Suprapubic skin (tissue), 4 donors: ENCODE results near the gene SMYD4. TPM values are rescaled to one million over a fixed set of nuclear protein-coding genes. Genes with fewer than 3 reads are reported as not detected.

Experiments used
- DNase-seq, 2 donors: peaks; one replicate each; pipeline ENCODE4 v3.0.0-alpha.2; 2019; ENCODE audit warnings: low spot score in 2 of 2
- H3K27ac ChIP-seq: fragments of 200-600 bp; sonication (generic); one replicate; pipeline ENCODE4 v1.5.1; 2019
- H3K27me3 ChIP-seq: fragments of 200-600 bp; sonication (generic); one replicate; pipeline ENCODE4 v1.5.1; 2019
- H3K36me3 ChIP-seq: fragments of 200-600 bp; sonication (generic); one replicate; pipeline ENCODE4 v1.5.1; 2019
- H3K4me1 ChIP-seq: fragments of 200-600 bp; sonication (generic); one replicate; pipeline ENCODE4 v1.5.1; 2019
- H3K4me3 ChIP-seq: fragments of 200-600 bp; sonication (generic); one replicate; pipeline ENCODE4 v1.5.1; 2019; ENCODE audit warnings: mild to moderate bottlenecking
- H3K9me3 ChIP-seq: fragments of 200-600 bp; sonication (generic); one replicate; pipeline ENCODE4 v1.5.1; 2019
- EP300 ChIP-seq: sonication (generic); formaldehyde crosslinking; IDR thresholded peaks from one replicate; pipeline ENCODE4 v1.6.1; 2017; ENCODE audit warnings: antibody characterized with exemption
- POLR2A ChIP-seq, 2 donors: fragments of 450-650 bp; IDR thresholded peaks; one replicate each; pipeline ENCODE4 v1.6.1; 2017; ENCODE audit warnings: antibody characterized with exemption in 2 of 2, mild to moderate bottlenecking in 2 of 2, moderate library complexity in 2 of 2
- POLR2AphosphoS5 ChIP-seq, 3 donors: sonication (generic); formaldehyde crosslinking; IDR thresholded peaks; one replicate each; pipeline ENCODE4 v1.6.1; 2017; ENCODE audit warnings: antibody characterized with exemption in 3 of 3
- WGBS: methylation state at CpG from one replicate; pipeline ENCODE4 v1.1.5; 2018; 5-methylcytosine and 5-hydroxymethylcytosine counted together
- total RNA-seq, 4 donors: library from RNA; depleted of rRNA; stranded (reverse); fragments of >200 nt; gene quantifications; one replicate each; pipeline ENCODE4 v1.1.0, GENCODE V29; 2016
- TF ChIP-seq, protein P1 (sequence below), 2 donors: fragments of 200-600 bp in 1 of 2; fragments of 450-650 bp in 1 of 2; sonication (generic) in 1 of 2; IDR thresholded peaks; one replicate each; pipeline ENCODE4 v1.5.1; 2016 to 2019; ENCODE audit warnings: antibody characterized with exemption in 2 of 2, mild to moderate bottlenecking in 1 of 2, moderate library complexity in 1 of 2

The SMYD4 gene
- total RNA-seq, 4 donors from 2014 or later: 6.4 to 31.7 (median 14.3) TPM

DNA sequence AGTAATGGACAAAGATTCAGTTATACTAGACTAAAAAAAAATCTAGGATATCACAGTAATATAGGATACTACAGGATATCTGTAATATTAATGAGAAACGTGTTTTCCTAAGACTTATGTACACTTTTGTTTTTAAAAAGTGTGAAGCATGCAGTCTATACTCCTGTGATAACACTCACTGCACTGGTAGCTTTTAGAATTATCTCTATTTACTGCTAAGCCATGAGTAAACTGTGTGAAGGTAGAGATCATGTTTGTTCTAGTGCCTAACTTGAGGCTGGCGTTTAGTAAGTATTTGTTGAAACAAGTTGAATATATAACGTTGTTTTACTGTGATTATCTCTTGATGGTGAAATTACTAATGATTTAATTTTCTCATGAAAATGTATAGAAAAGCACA, 24.0 kb upstream of the SMYD4 start:
- DNase-seq: no peak
- Histone ChIP-seq H3K27ac (no peak overlapping the region), H3K4me3 (no peak overlapping the region), H3K9me3 (no peaks in the 10 kb centered on the region), H3K36me3 (peaks cover 52% of the 10 kb centered on the region), H3K27me3 (no peaks in the 10 kb centered on the region), H3K4me1 (no peaks in the 10 kb centered on the region)
- TF ChIP-seq, protein P1, sequence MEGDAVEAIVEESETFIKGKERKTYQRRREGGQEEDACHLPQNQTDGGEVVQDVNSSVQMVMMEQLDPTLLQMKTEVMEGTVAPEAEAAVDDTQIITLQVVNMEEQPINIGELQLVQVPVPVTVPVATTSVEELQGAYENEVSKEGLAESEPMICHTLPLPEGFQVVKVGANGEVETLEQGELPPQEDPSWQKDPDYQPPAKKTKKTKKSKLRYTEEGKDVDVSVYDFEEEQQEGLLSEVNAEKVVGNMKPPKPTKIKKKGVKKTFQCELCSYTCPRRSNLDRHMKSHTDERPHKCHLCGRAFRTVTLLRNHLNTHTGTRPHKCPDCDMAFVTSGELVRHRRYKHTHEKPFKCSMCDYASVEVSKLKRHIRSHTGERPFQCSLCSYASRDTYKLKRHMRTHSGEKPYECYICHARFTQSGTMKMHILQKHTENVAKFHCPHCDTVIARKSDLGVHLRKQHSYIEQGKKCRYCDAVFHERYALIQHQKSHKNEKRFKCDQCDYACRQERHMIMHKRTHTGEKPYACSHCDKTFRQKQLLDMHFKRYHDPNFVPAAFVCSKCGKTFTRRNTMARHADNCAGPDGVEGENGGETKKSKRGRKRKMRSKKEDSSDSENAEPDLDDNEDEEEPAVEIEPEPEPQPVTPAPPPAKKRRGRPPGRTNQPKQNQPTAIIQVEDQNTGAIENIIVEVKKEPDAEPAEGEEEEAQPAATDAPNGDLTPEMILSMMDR (IDR thresholded peaks at IDR 0.05): no peak
- no peak for TF ChIP-seq POLR2A (IDR thresholded peaks at IDR 0.05)
- no peak for TF ChIP-seq EP300
- no peak for TF ChIP-seq POLR2AphosphoS5 (IDR thresholded peaks at IDR 0.05)
- 87% methylated on average over 3 of the region's 3 CpGs for WGBS

DNA sequence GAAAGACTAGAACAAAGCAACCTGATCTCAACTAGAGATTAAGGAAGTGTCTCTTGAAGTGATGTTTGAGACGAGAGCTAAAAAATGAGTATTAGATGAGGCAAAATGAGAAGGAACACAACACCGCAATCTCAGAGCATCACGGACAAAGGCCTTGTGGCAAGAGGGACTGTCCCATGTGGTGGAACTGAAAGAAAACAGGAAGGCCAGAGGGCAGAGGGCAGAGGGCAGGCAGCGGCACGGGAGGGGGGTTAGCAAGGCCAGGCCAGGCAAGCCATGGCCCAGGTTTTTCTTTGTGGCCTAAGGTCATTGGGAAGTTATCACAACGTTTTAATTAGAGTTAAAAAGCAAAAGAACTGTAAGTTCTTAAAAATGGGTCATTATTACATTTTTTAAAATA, 22.6 kb upstream of the SMYD4 start:
- no peak for DNase-seq
- 78% methylated on average over 6 of the region's 6 CpGs for WGBS
- TF ChIP-seq, protein P1 (IDR thresholded peaks at IDR 0.05): no peak
- TF ChIP-seq EP300: no peak
- TF ChIP-seq POLR2A (IDR thresholded peaks at IDR 0.05): no peak
- TF ChIP-seq POLR2AphosphoS5 (IDR thresholded peaks at IDR 0.05): no peak
- peaks cover 60% of the 10 kb centered on the region for H3K36me3 ChIP-seq
- no peak overlapping the region for H3K27ac ChIP-seq
- no peaks in the 10 kb centered on the region for H3K4me1 ChIP-seq
- no peaks in the 10 kb centered on the region for H3K27me3 ChIP-seq
- no peak overlapping the region for H3K4me3 ChIP-seq
- H3K9me3 ChIP-seq: no peaks in the 10 kb centered on the region

DNA sequence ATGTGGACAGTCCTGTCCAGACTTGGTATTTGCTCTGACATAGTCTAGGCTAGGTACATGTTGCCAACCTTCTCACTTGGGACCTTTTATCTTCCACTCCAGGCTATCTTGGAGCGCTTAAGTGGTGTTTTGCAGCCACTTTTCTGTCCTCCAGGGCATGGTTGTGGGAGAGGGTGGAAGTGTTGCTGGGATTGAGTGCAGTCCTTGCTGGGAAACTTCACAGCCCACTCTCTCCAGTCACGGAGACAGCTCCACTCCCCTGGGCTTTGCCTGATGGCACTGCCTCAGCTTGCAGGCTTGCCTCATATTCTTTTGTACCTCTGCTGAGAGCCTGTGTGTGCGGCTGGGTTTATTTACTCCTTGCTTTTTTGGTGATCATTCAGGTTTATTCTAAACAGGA, 17.5 kb upstream of the SMYD4 start:
- no peaks in the 10 kb centered on the region for H3K27me3 ChIP-seq
- no peaks in the 10 kb centered on the region for H3K9me3 ChIP-seq
- TF ChIP-seq, protein P1 (IDR thresholded peaks at IDR 0.05): no peak
- TF ChIP-seq EP300 (no peak), POLR2AphosphoS5 (IDR thresholded peaks at IDR 0.05) (no peak), POLR2A (IDR thresholded peaks at IDR 0.05) (no peak)
- H3K4me1 ChIP-seq: no peaks in the 10 kb centered on the region
- H3K27ac ChIP-seq: no peak overlapping the region
- 94% methylated on average over 3 of the region's 3 CpGs for WGBS
- DNase-seq: no peak
- no peak overlapping the region for H3K4me3 ChIP-seq
- peaks cover 69% of the 10 kb centered on the region for H3K36me3 ChIP-seq

DNA sequence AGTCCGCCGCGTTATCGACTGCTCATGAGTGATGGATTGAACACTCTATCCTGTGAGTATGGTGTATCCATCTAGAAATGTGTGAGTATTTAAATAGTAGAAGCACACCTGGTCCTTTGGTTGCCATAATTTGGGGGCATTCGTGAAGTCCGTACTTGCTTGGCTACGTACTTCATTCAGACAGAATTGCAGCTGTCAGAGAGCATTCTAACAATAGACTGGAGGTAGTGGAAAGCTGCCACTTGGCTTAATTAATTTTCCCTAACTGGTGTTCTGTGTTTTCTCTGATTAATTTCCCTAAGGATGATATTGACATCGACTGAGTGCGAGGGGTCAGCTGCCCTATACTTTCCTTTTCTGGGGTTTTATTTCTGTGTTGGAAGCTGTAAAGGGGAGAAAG, 14.2 kb upstream of the SMYD4 start:
- 92% methylated on average over 9 of the region's 9 CpGs for WGBS
- Histone ChIP-seq H3K36me3 (peaks cover 61% of the 10 kb centered on the region), H3K9me3 (no peaks in the 10 kb centered on the region), H3K27ac (no peak overlapping the region), H3K4me1 (no peaks in the 10 kb centered on the region), H3K27me3 (no peaks in the 10 kb centered on the region), H3K4me3 (no peak overlapping the region)
- TF ChIP-seq POLR2A (IDR thresholded peaks at IDR 0.05): no peak
- no peak for TF ChIP-seq POLR2AphosphoS5 (IDR thresholded peaks at IDR 0.05)
- no peak for TF ChIP-seq EP300
- TF ChIP-seq, protein P1 (IDR thresholded peaks at IDR 0.05): no peak
- DNase-seq: no peak

DNA sequence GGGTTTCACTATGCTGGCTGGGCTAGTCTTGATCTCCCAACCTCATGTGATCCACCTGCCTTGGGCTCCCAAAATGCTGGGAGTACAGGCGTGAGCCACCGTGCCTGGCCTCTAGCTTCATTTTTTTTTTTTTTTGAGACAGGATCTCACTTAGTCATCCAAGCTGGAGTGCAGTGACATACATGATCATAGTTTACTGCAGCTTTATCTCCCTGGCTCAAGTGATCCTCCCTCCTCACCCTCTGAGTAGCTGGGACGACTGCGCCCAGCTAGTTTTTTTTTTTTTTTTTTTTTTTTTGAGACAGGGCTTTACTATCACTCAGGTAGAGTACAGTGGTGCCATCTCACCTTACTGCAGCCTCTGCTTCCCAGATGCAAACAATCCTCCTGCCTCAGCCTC, 9.8 kb upstream of the SMYD4 start:
- Histone ChIP-seq H3K27me3 (no peaks in the 10 kb centered on the region), H3K36me3 (peaks cover 20% of the 10 kb centered on the region), H3K4me1 (no peaks in the 10 kb centered on the region), H3K9me3 (no peaks in the 10 kb centered on the region), H3K4me3 (no peak overlapping the region), H3K27ac (no peak overlapping the region)
- no peak for TF ChIP-seq EP300
- no peak for TF ChIP-seq POLR2A (IDR thresholded peaks at IDR 0.05)
- no peak for TF ChIP-seq POLR2AphosphoS5 (IDR thresholded peaks at IDR 0.05)
- TF ChIP-seq, protein P1 (IDR thresholded peaks at IDR 0.05): no peak
- no peak for DNase-seq
- 87% methylated on average over 4 of the region's 4 CpGs for WGBS
